Measurements from ENCODE around the gene BCLAF1.

BCLAF1 gene

GRCh38 chr6:136213853-136214252, 75.8 kb downstream of the BCLAF1 start:
- H3K27ac Mint-ChIP-seq: no peak overlapping the region
- H3K27me3 Mint-ChIP-seq (ENCODE audit: low read depth): no peaks in the 10 kb centered on the region
- H3K4me1 Mint-ChIP-seq (ENCODE audit: low read depth): no peaks in the 10 kb centered on the region
- H3K4me3 Mint-ChIP-seq: no peak overlapping the region
- no peaks in the 10 kb centered on the region for H3K36me3 Mint-ChIP-seq (ENCODE audit: low read depth)
- H3K9me3 Mint-ChIP-seq: no peaks in the 10 kb centered on the region

- H3K36me3 Mint-ChIP-seq (ENCODE audit: low read depth): no peaks in the 10 kb centered on the region
- H3K4me3 Mint-ChIP-seq: no peak overlapping the region
- no peaks in the 10 kb centered on the region for H3K4me1 Mint-ChIP-seq (ENCODE audit: low read depth)
- no peaks in the 10 kb centered on the region for H3K9me3 Mint-ChIP-seq
- no peaks in the 10 kb centered on the region for H3K27me3 Mint-ChIP-seq (ENCODE audit: low read depth)
- no peak overlapping the region for H3K27ac Mint-ChIP-seq
Measured at GRCh38 chr6:136213012-136213539, 76.6 kb downstream of the BCLAF1 start.

DNA sequence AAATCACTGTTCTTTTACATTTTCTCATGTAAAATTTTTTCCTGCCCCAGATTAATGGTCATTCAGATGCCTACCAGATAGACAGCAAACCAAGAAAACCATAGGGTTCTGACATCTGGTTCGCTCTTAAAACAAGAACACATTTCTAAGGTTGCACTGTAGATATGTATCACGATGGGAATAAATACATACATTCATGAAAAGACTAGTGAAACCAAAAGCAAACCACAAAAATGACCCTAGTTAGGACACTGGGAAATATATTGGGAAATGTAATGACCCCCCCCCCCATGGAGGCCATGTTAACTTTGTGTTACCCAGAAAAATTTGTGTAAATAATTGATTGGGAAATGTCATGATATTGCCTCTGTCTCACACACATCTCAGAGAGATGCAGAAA, 77.0 kb downstream of the BCLAF1 start:
- Mint-ChIP-seq H3K4me3 (no peak overlapping the region), H3K4me1 (ENCODE audit: low read depth) (no peaks in the 10 kb centered on the region), H3K9me3 (no peaks in the 10 kb centered on the region), H3K36me3 (ENCODE audit: low read depth) (no peaks in the 10 kb centered on the region), H3K27me3 (ENCODE audit: low read depth) (no peaks in the 10 kb centered on the region), H3K27ac (no peak overlapping the region)

GRCh38 chr6:136210398-136211165, 79.1 kb downstream of the BCLAF1 start:
- no peaks in the 10 kb centered on the region for H3K4me1 Mint-ChIP-seq (ENCODE audit: low read depth)
- H3K9me3 Mint-ChIP-seq: no peaks in the 10 kb centered on the region
- H3K4me3 Mint-ChIP-seq: no peak overlapping the region

GRCh38 chr6:136209496-136209895, 80.2 kb downstream of the BCLAF1 start:
- Mint-ChIP-seq H3K9me3 (no peaks in the 10 kb centered on the region), H3K27me3 (ENCODE audit: low read depth) (no peaks in the 10 kb centered on the region), H3K4me1 (ENCODE audit: low read depth) (no peaks in the 10 kb centered on the region), H3K27ac (no peak overlapping the region), H3K4me3 (no peak overlapping the region), H3K36me3 (ENCODE audit: low read depth) (no peaks in the 10 kb centered on the region)

More at GRCh38 chr6:136210398-136211165, 79.1 kb downstream of the BCLAF1 start:
- no peaks in the 10 kb centered on the region for H3K27me3 Mint-ChIP-seq (ENCODE audit: low read depth)
- H3K27ac Mint-ChIP-seq: no peak overlapping the region
- H3K36me3 Mint-ChIP-seq (ENCODE audit: low read depth): no peaks in the 10 kb centered on the region

DNA sequence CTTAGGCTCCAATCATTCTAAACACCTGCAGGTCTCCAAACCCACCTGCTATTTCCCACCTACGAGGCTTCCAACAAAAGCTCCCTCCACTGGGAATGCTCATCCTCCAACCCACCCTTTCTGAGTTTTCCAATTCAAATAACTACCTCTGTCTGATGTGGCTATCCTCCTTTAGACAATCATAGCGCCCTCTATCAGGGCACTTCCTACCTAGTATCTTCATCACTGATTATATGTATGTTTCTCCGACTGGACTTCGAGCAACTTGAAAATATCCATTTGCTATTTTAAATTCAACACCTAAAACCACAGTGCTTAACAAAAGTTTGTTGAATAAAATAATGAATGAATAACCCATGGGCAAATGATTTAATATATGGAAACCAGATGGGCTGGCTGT, 80.9 kb downstream of the BCLAF1 start:
- H3K9me3 Mint-ChIP-seq: no peaks in the 10 kb centered on the region
- H3K27me3 Mint-ChIP-seq (ENCODE audit: low read depth): no peaks in the 10 kb centered on the region
- no peaks in the 10 kb centered on the region for H3K36me3 Mint-ChIP-seq (ENCODE audit: low read depth)
- H3K4me3 Mint-ChIP-seq: no peak overlapping the region
- no peak overlapping the region for H3K27ac Mint-ChIP-seq
- no peaks in the 10 kb centered on the region for H3K4me1 Mint-ChIP-seq (ENCODE audit: low read depth)

Data from T-helper 1 cell treated with Interleukin-12 subunit alpha and Interleukin-12 subunit beta and Interleukin-4 antibody, amounts not matched to agents 30 μg/mL and 1 μg/mL, for 36 hours (primary cell).